CD4-positive, alpha-beta T cell treated with Interleukin-17A for 1 hour (primary cell): Measurements from ENCODE around the gene TEKTIP1.

Experiments
- DNase-seq: peaks from one replicate; pipeline ENCODE4 v3.0.0-alpha.2; 2020

The TEKTIP1 gene

GRCh38 chr19:3586707-3587346, 47.9 kb downstream of the TEKTIP1 start:
- no peak for DNase-seq

DNA sequence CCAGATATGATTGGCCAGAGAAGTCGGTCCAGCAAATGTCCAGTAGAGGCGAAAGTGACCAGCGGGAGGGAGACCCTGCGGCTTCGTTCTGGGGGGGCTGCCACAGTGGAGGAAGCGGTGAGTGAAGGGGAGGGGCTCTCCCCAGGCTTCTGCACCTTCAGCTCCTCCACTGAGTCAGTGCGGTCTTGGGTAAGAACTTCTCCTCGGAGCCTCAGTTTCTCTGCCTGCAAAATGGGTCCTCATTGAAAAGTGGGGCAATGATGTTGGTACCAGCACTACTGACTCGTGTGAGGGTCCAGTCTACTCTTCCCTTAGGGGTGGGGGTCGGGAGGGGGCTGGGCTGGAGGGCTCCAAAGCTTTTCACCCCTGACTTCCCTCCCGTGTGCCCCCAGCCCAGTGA, 50.5 kb downstream of the TEKTIP1 start:
- DNase-seq, result no peak

DNA sequence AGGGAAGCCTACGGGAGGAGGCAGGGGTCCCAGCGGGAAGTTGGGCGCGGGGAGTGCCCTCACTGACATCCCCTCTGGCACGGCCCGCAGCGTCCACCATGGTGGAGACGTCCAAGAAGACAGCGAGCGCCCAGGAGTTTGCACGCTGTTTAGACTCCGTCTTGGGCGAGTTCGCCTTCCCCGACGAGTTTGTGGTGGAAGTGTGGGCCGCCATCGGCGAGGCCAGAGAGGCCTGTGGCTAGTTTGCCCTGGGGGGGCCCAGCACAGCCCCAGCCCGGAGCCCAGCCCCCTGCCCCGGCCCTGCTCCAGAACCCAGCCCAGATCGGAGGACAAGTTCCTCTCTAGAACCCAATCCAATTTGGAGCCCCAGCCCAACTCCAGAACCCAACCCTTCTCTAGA, 51.0 kb downstream of the TEKTIP1 start:
- no peak for DNase-seq

- no peak for DNase-seq
These were observed 52.2 kb downstream of the TEKTIP1 start for GRCh38 chr19:3590991-3591659.

DNA sequence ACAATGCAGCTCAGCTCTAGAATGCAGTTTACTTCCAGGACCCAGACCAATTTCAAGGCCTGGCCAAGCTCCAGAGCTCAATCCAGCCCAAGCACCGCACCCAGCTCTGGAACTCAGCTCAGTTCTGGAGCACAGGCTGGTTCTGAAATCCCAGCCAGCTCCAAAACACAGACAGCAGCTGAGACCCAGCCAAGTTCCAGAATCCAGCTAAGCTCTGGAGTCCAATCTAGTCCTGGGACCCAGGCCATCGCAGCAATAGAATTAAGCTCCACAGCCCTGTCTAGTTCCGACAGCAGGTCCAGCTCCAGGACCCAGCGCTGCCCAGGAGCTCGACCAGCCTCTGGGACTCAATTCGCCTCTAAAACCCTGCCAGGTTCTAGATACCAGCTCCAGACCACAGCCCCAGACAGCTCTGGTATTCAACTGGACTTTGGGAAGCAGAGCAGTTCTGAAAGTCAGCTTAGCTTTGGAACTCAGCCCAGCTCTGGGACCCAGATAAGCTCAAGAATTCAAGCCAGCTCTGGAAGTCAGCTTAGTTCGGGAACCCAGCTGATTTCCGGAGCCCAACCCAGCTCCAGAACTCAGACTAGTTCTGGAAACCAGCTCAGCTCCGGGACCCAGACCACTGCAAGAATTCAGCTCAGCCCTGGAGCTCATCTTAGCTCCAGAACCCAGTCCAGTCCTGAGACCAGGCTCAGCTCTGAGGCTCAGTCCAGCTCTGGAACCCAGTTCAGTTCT, 53.1 kb downstream of the TEKTIP1 start:
- DNase-seq, result no peak

- DNase-seq, result no peak
These were observed 54.2 kb downstream of the TEKTIP1 start for GRCh38 chr19:3593156-3593555.
